Measurements from ENCODE around the gene DUSP10.

DUSP10 gene

DNA sequence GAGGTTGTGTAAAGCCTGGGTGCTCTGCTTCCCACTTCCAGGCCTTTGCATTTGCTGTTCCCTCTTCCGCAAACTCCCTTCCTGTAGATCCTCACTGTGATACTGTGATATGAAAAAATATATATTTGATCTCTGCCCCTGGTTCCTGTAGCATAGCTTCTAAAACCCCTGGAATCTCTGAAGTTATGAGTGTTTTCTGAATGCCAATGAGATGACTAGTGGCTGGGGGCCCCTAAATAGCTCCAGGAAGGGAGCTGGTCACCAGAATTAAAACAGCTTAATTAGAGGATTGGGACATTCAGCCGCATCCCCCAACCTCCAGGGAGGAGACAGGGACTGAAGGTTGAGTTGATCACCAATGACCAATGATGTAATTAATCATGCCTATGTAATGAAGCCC, 21.9 kb downstream of the DUSP10 start:
- TF ChIP-seq GATA2 (IDR thresholded peaks at IDR 0.05; ENCODE audit: low read depth, low read length) (no peak), GATA3 (IDR thresholded peaks at IDR 0.05; ENCODE audit: low read depth, low read length) (no peak)

DNA sequence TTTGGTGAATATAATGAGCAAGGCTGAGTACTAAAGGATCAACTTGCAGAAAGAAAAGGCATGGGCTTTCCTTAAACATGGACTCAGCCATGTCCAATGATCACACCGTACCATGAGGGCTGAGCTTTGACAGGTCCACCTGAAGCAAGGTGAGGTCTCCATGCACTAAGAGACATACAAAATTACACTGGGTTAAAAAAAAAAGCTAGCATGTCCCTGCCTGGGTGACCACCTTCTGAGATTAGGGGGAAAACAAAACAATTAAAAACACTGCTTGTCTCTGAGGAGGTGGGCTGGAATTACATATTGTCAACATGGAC, 22.7 kb downstream of the DUSP10 start:
- TF ChIP-seq GATA2 (IDR thresholded peaks at IDR 0.05; ENCODE audit: low read depth, low read length) (no peak), GATA3 (IDR thresholded peaks at IDR 0.05; ENCODE audit: low read depth, low read length) (no peak)

DNA sequence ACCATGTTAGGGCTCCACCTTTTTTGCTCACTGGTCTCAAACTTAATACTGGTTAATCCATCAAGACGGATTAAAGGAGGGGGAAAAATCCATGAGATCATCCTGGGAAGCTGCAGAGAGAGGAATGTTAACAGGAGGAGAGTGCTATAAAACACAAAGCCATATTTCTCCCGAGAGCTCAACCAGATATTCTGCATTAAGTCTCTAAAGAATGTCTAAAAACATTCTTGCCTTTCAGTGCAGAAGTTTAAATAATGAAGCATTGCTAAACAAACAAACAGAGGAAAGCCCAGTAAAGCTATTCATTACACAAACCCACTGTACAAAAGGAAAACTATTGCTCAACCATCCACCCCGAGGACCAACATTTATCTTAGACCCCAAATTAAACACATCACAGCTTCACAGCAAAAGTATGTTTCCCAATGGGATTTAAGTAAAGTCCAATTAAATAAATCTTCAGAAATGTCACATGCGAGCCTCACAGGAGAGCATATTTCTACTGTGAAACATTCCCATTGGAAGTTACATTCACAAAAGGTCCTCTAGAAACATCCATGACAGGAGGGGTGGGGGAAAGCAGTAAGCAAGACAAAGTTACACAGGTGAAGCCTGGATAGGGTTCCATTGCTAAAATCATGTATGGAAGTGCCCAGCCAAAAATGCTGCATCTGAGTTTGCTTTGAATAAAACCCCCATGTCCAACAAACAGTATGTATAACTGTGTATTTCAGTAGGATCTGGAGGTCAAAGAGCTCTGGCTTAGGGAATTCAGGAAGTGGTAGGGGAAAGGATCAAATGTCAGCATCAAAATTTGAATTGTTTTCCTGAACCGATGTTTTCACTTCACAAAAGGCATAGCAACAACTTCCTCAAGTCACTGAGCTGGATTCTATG, 23.3 kb downstream of the DUSP10 start:
- no peak for TF ChIP-seq GATA3 (IDR thresholded peaks at IDR 0.05; ENCODE audit: low read depth, low read length)
- no peak for TF ChIP-seq GATA2 (IDR thresholded peaks at IDR 0.05; ENCODE audit: low read depth, low read length)

DNA sequence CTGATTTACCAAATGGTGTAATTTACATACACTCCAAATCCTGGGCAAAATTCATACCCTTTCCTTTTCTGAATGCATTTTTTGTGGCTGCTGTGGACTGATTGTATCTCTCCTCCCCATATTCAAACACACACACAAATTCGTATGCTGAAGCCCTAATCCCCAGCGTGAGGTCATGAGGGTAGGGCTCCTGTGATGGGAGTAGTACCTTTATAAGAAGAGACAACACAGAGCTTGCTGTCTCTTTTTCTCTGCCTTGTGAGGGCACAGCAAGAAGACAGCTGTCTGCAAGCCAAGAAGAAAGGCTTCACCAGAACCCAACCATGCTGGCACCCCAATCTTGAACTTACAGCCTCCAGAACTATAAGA, 24.4 kb downstream of the DUSP10 start:
- TF ChIP-seq GATA2 (IDR thresholded peaks at IDR 0.05; ENCODE audit: low read depth, low read length) (no peak), GATA3 (IDR thresholded peaks at IDR 0.05; ENCODE audit: low read depth, low read length) (no peak)

DNA sequence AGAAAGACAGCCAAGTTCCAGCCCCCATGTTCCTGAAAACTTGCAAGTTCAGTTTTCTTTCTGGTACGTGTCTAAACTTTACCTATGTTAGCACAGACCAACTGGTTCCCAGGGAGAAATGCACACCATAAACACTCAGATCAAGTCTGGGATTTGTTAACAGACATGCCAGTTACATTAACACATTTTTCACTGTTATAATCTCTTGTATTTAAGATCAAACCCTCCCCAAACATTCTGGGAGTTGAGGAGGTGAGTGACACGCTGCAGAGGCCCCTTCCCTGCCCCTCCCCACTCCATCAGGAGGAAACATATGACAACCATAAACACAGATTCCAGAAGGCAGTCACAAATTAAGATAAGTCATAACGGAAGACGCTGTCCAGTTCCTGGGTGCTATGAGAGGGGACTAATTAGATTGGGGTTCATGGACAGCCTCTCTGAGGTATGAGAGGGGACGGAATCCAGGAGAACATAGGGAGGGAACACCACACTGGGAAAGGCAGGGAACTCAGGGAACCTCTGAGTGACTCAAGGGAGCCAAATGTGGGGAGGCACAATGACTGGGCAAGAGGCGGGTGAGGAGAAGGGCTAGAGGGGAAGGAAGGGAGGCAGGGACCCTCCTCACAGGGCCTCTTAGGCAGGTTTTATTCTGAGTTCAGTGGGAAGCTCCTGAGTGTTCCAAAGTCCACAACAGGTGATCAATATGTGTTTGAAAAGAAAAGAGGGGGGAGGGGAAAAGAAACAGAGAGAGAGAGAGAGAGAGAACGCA, 25.0 kb downstream of the DUSP10 start:
- TF ChIP-seq GATA3 (IDR thresholded peaks at IDR 0.05; ENCODE audit: low read depth, low read length) (no peak), GATA2 (IDR thresholded peaks at IDR 0.05; ENCODE audit: low read depth, low read length) (no peak)

DNA sequence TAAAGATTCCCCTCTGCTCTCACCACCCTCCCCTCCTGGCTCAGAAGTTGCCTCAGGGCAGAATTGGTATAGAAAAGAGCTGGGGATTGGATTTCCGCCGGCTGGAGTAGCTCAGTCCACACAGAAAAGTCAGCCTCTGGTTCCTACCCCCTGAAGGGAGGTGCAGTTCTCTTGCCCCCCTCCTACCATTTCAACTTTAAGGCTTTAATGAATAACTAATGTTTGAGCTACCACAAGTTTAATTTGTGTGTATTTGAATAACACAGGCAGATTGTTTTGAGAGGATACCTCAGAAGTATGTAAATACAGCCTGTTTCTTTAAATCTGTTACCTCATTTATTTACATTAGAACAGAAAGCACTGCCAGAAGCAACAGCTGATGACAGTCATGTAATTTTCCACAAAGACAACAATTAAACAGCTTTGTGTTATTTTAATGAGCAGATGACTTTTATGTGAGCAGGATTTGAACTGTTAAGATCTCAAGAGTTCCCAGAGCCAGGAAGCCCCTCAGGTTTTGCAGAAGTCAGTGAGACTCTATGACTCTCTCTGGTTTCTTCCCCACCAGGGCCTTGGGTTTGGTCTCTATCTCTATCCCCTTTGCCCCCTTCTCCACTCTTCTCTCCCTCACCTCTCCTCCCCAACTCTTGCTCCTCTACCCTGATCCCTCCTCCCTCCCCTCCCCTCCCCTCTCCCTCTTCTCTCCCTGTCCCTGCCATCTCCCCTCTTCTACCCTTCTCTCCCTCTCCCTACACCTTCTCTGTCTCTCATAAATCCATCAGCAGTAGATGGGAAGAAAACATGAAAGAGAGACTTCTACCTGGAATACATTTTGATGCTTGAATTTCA, 26.3 kb downstream of the DUSP10 start:
- TF ChIP-seq GATA3 (IDR thresholded peaks at IDR 0.05; ENCODE audit: low read depth, low read length) (no peak), GATA2 (IDR thresholded peaks at IDR 0.05; ENCODE audit: low read depth, low read length) (no peak)

DNA sequence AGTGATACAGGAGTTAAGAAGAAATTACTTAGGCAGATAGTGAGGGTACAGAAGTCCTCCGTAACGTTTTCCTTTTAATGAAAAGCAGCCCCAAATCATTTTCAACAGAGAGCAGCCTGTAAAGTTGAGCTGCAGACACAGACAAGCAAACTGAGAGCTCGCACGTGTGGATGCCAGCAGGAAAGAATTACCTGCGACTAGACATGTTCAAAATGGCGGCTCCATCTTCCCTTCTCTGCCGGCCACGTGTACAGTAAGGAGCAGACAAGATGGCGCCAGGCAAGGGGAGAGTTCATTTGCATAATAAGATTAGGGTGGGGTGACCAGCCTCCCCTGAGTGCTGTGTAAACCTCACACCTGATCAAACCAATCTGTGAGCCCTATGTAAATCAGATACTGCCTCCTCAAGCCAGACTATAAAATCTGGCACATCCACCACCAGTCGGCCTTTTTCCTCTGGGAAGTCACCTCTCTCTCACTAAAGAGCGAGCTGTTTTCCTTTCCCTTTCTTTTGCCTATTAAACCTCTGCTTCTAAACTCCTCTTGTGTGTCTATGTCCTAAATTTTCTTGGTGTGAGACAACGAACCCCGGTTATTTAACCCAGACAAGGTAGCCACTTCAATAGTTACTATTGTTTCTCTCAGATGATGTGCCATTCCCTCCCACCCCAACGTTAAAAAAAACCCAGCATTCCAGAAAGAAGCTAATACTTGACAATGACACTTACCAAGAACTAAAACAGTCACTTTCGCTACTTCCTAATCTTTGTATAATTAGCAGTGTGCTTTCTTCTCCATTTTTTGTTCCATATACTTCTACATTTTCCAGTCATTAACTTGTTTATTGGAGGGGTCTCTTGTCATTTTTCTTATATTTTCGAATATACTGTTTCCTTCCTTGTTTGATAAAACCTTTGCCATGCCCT, 27.4 kb downstream of the DUSP10 start:
- TF ChIP-seq GATA3 (IDR thresholded peaks at IDR 0.05; ENCODE audit: low read depth, low read length): no peak
- no peak for TF ChIP-seq GATA2 (IDR thresholded peaks at IDR 0.05; ENCODE audit: low read depth, low read length)

DNA sequence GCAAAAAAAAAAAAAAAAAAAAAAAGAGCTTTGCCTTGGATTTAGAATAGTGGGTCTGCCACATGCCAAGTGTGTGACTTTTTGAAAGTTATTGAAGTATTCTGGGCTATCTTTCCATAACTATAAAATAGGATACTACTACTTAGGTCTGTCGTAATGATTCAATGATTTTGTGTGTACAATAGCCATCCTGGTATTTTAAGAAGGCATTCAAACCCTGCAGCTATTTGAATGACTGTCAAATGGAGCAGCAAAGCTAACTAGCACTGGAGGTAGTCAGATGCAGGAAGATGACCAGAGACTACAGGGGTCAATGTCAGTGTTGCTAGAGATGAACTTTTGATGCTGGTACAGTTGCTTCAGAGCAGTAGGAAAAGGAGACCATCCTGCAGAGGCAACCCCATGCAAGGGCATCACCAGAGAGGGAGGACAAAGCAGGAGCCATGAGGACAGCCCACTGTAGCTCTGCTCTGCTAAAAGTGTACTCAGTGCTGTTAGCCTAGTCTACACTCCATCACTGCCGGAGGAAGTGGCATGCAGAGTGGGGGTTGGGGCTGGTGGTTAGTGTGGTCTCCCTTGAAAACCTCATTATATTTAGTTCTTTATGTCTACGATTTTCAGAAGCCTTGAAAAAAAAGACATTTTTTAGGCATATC, 29.0 kb downstream of the DUSP10 start:
- TF ChIP-seq GATA3 (IDR thresholded peaks at IDR 0.05; ENCODE audit: low read depth, low read length): no peak
- no peak for TF ChIP-seq GATA2 (IDR thresholded peaks at IDR 0.05; ENCODE audit: low read depth, low read length)

DNA sequence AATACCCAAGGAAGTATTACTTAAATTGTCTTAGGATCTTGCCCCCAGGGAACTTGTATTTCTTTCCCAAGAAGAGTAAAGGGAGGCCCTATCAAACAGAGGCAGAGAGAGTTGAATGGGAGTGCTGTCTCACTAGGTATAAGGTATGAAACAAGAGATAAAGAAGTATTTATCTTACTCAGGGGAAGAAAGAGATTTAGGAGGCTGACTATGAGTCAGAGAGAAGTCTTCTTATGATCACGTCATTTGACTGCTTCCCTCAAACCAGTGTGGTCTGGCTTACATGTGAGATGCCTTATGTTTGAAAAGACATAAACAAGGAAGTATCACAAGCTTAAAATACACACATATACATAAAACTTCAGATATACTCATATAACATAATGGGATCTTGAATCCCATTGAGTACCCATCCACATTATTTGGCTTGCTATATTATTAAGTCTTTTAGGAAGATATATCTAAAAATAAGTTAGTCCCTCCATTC, 29.6 kb downstream of the DUSP10 start:
- TF ChIP-seq GATA3 (IDR thresholded peaks at IDR 0.05; ENCODE audit: low read depth, low read length) (no peak), GATA2 (IDR thresholded peaks at IDR 0.05; ENCODE audit: low read depth, low read length) (no peak)

DNA sequence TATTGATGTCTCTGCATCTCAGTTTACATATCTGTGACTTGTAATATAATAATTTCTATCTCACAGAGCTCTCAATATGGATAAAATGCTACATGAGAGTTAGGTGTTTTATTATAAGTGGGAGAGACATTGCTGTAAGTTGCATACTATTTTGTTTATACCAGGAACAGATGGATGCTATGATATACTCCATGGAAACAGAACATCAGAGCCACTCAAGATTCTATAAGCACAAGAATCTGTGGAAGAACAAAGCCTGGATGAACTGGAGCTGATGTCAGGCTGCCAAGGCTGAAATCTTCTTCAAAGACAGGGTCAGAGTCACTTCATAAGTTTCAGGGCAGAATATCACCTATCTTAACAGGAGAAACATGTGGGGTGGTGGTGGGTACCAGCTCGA, 30.2 kb downstream of the DUSP10 start:
- TF ChIP-seq GATA3 (IDR thresholded peaks at IDR 0.05; ENCODE audit: low read depth, low read length): no peak
- TF ChIP-seq GATA2 (IDR thresholded peaks at IDR 0.05; ENCODE audit: low read depth, low read length): no peak

DNA sequence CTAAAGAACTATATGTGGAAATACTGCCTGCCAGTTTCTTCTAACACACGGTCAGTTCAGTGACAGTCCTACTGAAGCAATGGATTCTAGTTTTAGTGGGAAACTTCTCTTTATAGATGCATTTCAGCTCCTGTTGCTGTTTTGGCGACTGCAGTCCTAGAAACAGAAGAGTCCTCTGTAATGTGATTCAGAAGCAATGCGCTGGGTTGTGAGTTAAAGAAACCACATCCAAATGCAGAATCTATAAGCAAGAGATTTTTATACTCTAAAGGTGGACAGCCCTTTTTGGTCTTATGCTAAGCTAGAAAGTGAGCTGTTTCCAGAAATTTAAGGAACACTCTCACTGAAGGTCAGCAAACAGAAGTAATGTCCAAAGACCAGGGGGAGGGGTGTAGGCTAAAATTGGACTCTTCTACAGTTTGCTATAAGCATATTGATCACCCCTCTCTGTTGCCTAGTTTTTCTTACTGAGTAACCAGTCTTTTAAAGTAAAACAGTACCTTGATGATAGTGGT, 30.8 kb downstream of the DUSP10 start:
- TF ChIP-seq GATA3 (IDR thresholded peaks at IDR 0.05; ENCODE audit: low read depth, low read length) (no peak), GATA2 (IDR thresholded peaks at IDR 0.05; ENCODE audit: low read depth, low read length) (no peak)

DNA sequence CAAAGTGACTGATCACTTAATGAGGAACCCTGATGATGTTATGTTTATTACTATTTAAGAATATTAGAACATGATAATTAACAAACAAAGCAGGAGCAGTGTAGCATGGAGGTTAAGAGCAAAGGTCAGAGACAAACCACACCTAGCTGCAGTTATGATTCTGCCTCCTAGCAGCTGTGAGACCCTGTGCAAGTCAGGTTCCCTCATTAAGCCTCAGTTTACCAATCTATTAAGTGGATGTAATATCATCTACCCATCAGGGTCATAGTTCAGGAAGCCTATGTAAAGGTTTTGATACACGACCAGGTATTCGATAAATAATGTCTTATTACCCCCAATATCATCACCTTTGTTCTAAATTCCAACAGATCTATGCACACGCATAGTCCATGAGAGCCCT, 32.0 kb downstream of the DUSP10 start:
- no peak for TF ChIP-seq GATA3 (IDR thresholded peaks at IDR 0.05; ENCODE audit: low read depth, low read length)
- TF ChIP-seq GATA2 (IDR thresholded peaks at IDR 0.05; ENCODE audit: low read depth, low read length): no peak

All from SH-SY5Y (cell line).